GM19099 (cell line): ENCODE results near the gene OR51B4.

Source experiments
- POLR2A ChIP-seq: IDR thresholded peaks from 3 replicates; pipeline ENCODE4 v1.6.1; 2011; ENCODE audit warnings: low read depth; ENCODE audit not compliant: insufficient read length; ENCODE audit errors: extremely low read depth

Gene OR51B4

GRCh38 chr11:5301846-5302245 lies at the start of gene OR51B4:
Gene OR51B4 (minus strand): TSS chr11:5301946. CDS start chr11:5301946, 0 bp downstream.
- no peak for TF ChIP-seq POLR2A

DNA sequence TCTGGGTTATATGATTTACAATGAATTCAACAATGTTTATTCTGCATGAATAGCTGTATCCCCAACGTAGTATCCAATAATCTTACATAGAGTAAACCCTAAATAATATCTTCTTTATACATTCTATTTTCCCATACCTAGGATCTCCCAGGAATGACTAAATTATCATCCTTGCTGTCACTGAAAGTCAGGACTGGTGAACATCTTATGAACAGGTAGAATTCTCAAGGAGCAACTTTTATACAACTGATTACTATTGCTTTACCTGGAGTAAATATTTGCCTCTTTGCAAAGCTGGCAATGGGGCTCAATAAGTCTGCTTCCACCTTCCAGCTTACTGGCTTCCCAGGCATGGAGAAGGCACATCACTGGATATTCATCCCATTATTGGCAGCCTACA lies 49.5 kb upstream of the OR51B4 start, which contains the start of gene OR51B6:
Gene OR51B6 (plus strand): TSS at position 301 of the 400 bp plus-strand sequence. CDS start 0 bp downstream, at position 301.
- no peak for TF ChIP-seq POLR2A

GRCh38 chr11:5349550-5349949 lies 47.8 kb upstream of the OR51B4 start:
- no peak for TF ChIP-seq POLR2A

DNA sequence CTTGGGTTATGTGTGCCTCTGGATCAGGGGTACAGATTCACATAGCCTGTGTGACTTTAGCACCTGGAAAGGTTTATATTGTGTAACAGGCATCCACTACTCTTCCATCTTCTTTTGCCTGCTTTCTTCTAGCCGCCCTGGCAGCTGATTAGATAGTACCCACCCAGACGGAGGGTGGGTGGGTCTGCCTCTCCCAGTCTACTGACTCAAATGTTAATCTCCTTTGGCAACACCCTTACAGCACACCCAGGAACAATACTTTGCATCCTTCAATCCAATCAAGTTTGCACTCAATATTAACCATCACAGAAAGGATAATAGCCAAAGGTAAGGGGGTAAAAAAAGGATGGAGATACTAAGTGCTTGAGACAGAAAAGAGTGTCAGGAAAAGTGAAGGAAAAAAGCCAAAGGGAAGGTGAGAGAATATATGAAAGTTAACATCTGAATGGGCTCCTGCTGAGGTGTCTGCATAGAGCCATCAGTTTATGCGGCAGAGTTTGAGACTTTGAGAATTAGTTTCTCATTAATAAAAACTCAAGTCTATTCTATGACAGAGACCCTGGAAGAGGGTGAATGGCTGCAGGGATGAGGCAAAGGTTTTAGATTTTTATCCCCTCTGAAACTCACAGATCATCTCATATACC lies 46.9 kb upstream of the OR51B4 start:
- TF ChIP-seq POLR2A, result no peak

GRCh38 chr11:5345831-5346230 lies 44.1 kb upstream of the OR51B4 start:
- TF ChIP-seq POLR2A, result no peak

DNA sequence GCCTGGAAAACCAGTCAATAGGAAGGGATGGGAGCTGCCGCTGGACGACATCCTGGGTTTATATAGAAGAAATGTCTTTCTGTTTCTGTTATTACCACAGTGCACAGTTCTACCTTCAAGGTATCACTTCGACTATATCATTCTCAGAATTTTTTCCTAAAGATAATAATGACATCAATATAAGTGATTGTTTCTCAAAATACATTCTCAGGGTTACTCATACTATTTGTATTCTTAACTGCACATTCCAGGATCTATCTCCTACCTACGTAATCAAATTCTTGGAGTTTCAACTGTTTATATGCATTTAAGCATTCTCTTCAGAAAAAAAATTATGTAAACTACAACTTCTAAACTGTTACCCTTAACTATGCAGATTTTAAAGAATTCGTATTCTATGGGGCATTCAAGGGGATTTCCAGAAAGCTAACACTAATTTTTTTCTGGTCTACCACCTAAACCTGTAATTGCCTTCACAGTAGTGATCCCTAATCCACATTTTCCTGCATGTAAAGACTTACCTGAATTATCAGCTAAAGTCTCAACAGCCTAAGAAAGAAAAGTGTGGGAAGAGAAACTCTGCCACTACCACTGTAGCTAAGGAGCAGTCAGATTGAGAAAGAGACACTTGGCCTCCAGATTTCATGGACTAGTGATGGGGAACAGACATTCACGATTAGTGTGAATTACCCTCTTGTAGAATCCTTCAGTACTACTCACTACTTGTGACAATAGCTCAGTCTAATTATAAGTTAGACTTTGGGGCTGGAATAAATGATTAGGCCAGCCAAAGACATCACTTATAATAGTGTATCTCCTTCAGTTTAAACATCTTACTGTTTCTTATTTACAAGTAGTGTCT lies 42.0 kb upstream of the OR51B4 start, which contains the start of gene OR51B5:
Gene OR51B5 (minus strand): TSS at position 51 of the 862 bp plus-strand sequence. CDS start 0 bp downstream, at position 51.
- no peak for TF ChIP-seq POLR2A

DNA sequence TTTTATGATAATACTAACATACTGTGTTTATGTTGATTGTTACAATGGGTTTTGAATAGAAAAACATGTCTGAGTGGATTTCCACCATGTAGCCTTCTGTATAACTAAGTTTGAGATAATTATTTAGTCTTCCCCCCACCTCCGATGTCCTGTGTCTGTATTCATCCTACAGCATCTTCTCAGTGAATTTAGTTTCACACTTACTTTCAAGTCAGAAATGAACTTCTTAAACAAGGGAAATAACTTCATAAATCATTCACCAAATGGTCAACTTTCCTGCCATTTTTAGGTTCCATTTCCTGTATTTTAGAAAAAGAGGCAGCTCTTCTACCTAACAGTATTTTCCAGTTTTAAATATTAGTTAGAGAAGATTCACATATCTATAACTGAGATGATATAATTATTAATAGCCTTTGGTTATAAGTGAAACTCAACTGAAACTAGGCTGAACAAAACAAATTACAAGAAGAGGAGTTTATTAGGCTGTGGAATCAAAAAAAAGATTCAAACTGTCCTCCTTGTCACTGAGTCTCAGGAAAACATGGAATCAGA lies 38.1 kb upstream of the OR51B4 start:
- no peak for TF ChIP-seq POLR2A

DNA sequence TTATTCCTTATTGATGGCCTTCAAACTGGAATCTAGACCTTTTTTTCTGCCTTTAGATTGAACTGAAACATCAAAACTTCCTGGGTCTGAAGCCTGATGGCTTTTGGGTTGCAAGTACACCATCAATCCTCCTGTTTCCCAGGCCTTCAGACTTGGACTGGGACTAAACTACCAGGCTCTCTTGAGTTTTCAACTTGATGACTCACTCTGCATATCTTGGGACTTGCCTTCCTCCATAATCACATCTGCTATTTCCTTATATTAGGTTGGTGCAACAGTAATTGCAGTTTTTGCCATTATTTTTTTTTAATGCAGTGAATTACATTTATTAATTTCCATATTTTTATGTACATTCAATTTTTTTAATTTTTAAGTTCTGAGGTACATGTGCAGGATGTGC lies 34.6 kb upstream of the OR51B4 start:
- no peak for TF ChIP-seq POLR2A

DNA sequence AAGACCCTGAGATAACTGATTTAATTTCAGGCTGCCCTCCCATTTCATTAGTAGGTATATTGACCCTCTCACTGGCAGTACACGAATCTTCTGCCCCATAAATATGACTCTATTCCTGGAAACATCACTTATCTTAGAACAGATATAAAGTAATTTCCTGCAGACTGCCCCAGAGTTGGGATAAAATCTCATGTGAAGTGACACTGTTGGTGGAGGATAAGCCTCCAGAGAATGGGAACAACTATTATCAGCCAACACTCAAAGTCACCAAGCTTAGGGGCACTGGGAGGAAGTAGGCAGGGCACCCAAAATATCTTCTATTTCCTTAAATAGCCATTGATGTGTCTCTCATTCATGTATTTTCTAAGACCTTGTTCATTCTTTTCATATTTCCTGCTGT lies 33.4 kb upstream of the OR51B4 start:
- no peak for TF ChIP-seq POLR2A

DNA sequence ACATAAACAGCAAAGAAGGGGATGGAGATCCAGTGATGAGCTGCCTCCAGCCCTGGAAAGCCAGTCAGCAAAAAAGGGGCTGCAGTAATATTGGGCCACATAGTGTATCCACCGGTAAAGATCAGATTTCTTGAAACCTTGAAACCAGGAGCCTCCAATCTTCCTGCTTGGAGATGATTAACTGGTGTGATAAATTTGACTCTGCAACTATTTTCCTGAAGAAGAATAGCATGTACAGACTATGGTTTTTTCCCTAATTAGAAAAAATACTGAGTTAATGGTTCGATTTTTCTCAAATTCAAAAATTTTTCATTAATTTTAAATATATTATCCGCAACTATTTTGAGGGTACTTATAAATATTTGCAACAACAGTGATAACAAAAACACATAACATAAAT lies 22.5 kb upstream of the OR51B4 start, which contains the start of gene OR51B2:
Gene OR51B2 (minus strand): TSS at position 101 of the 400 bp plus-strand sequence. CDS start 0 bp downstream, at position 101.
- no peak for TF ChIP-seq POLR2A

DNA sequence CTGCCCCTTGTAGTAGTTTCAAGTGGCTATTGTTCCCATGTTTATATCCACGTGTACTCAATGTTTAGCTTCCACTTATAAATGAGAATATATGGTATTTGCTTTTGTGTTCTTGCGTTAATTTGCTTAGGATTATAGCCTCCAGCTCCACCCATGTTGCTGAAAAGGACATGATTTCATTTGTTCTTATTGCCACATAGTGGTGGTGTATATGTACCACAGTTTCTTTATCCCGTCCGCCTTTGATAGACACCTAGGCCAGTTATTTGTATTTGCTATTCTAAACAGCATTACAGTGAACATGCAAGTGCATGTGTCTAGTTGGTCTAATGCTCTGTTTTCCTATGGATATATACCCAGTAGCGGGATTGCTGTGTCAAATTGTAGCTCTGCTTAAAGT lies 15.5 kb upstream of the OR51B4 start:
- TF ChIP-seq POLR2A, result no peak

GRCh38 chr11:5310423-5310822 lies 8.7 kb upstream of the OR51B4 start:
- TF ChIP-seq POLR2A, result no peak

GRCh38 chr11:5307256-5308019 lies 5.7 kb upstream of the OR51B4 start:
- TF ChIP-seq POLR2A, result no peak

DNA sequence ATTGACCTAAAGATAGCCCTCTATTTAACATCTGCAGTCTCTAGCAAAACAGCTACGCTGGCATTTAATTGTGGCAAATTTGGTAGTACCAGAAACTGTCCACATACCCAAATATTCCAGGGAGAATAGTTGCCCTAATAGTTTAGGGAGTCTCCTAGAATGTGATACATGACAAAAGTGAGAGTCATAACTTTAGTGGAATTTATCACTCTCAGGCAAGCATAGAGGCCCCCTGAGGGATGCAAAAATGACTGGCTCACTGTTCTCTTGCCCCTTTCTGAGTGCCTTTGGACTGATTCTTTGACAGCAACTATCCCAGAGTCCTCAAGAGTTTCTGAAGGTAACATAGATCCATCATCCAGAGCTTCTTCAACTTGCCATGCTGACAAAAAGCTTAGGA lies 2.3 kb upstream of the OR51B4 start:
- TF ChIP-seq POLR2A, result no peak

GRCh38 chr11:5303626-5304025 lies 1.9 kb upstream of the OR51B4 start:
- TF ChIP-seq POLR2A, result no peak
